H1 (cell line): ENCODE data around the gene DCAF16. TPM values are rescaled to one million over a fixed set of nuclear protein-coding genes. Genes with fewer than 3 reads are reported as not detected.

ENCODE experiments used
- CTCF ChIA-PET: fragments of 300-600 bp; sonication (Branson Sonifier 250); formaldehyde crosslinking; loops from one replicate; lab custom pipeline; 2021; ENCODE audit not compliant: partially characterized antibody; lab: Charles Lee
- POLR2A ChIA-PET: fragments of 300-600 bp; sonication (Branson Sonifier 250); formaldehyde crosslinking; loops from one replicate; lab custom pipeline; 2021; ENCODE audit warnings: inconsistent platforms; ENCODE audit not compliant: partially characterized antibody; lab: Charles Lee
- DNase-seq, 2 experiments: peaks; one replicate each; pipeline versions ENCODE4 v3.0.0 to v3.0.0-alpha.2; 2010 to 2022; ENCODE audit warnings: low spot score in 2 of 2, low read depth in 1 of 2, mixed read lengths in 1 of 2
- FAIRE-seq: peaks from 2 replicates; lab custom pipeline; 2011; peaks lifted over from hg19 to GRCh38; lab: Jason Lieb, UNC
- H2AFZ ChIP-seq: 2 replicates; pipeline ENCODE4 v1.8.1; 2012; ENCODE audit warnings: low read length, inconsistent platforms
- H2AK5ac ChIP-seq: 2 replicates; pipeline ENCODE4 v1.6.1; 2013; ENCODE audit warnings: low read depth, low read length
- H2BK120ac ChIP-seq: replicated peaks from 2 replicates; pipeline ENCODE3; 2013; ENCODE audit warnings: low read depth, low read length, inconsistent platforms
- H2BK12ac ChIP-seq: 2 replicates; pipeline ENCODE4 v1.6.1; 2013; ENCODE audit warnings: low read depth, low read length
- H2BK15ac ChIP-seq: 2 replicates; pipeline ENCODE4 v1.6.1; 2013; ENCODE audit warnings: low read length
- H2BK20ac ChIP-seq: 2 replicates; pipeline ENCODE4 v1.6.1; 2013; ENCODE audit warnings: low read length
- H2BK5ac ChIP-seq: 2 replicates; pipeline ENCODE4 v1.6.1; 2013; ENCODE audit warnings: low read depth, low read length
- H3K14ac ChIP-seq: 2 replicates; pipeline ENCODE4 v1.6.1; 2013; ENCODE audit warnings: inconsistent platforms; ENCODE audit not compliant: insufficient read length
- H3K18ac ChIP-seq: 2 replicates; pipeline ENCODE4 v1.6.1; 2013; ENCODE audit warnings: low read length; ENCODE audit errors: extremely low read depth
- H3K23ac ChIP-seq: 2 replicates; pipeline ENCODE4 v1.6.1; 2013; ENCODE audit warnings: inconsistent platforms; ENCODE audit not compliant: insufficient read length
- H3K23me2 ChIP-seq: 2 replicates; pipeline ENCODE4 v1.6.1; 2013; ENCODE audit warnings: low read depth, low read length
- H3K27ac ChIP-seq: 2 replicates; pipeline ENCODE4 v1.6.1; 2011; ENCODE audit warnings: low read depth, low read length, inconsistent platforms
- H3K27me3 ChIP-seq, 4 experiments: replicated peaks in 1 of 4; 1 replicate in 1 of 4; 2 replicates in 3 of 4; pipeline versions ENCODE4 v1.6.1 to v1.8.1; 2011 to 2013; ENCODE audit warnings: low read length in 3 of 4, mild to moderate bottlenecking in 3 of 4, inconsistent platforms in 2 of 4, mixed read lengths in 2 of 4, moderate library complexity in 1 of 4; ENCODE audit not compliant: control insufficient read depth in 3 of 4, insufficient read depth in 3 of 4; ENCODE audit errors: extremely low read depth in 1 of 4
- H3K36me3 ChIP-seq, 4 experiments: 2 replicates each; pipeline versions ENCODE4 v1.6.1 to v1.8.1; 2011 to 2013; ENCODE audit warnings: mild to moderate bottlenecking in 4 of 4, low read length in 3 of 4, moderate library complexity in 2 of 4, control low read depth in 1 of 4, inconsistent platforms in 1 of 4; ENCODE audit not compliant: insufficient read depth in 4 of 4, control insufficient read depth in 2 of 4
- H3K4ac ChIP-seq: replicated peaks from 2 replicates; pipeline ENCODE3; 2013; ENCODE audit warnings: low read length, low read depth, mixed read lengths, inconsistent platforms; ENCODE audit not compliant: insufficient read length
- H3K4me1 ChIP-seq, 4 experiments: replicated peaks in 1 of 4; 1 replicate in 1 of 4; 2 replicates in 3 of 4; pipeline versions ENCODE4 v1.6.1 to v1.8.1; 2011 to 2013; ENCODE audit warnings: low read length in 3 of 4, inconsistent platforms in 2 of 4, mixed read lengths in 1 of 4; ENCODE audit not compliant: insufficient read depth in 4 of 4, control insufficient read depth in 3 of 4
- H3K4me2 ChIP-seq, 2 experiments: 2 replicates each; pipeline versions ENCODE4 v1.6.1 to v1.8.1; 2011 to 2013; ENCODE audit warnings: low read depth in 2 of 2, low read length in 2 of 2, control low read depth in 1 of 2, inconsistent platforms in 1 of 2, mild to moderate bottlenecking in 1 of 2; ENCODE audit not compliant: insufficient read depth in 1 of 2
- H3K4me3 ChIP-seq, 4 experiments: fragments of 200-600, 300-600 bp in 1 of 4; sonication (generic), shearing (Covaris generic), sonication (Bioruptor Twin) in 1 of 4; 2 replicates each; pipeline versions ENCODE4 v1.5.1 to v1.8.1; 2011 to 2016; ENCODE audit warnings: low read length in 4 of 4, low read depth in 3 of 4, control low read depth in 2 of 4, inconsistent platforms in 2 of 4, mild to moderate bottlenecking in 2 of 4, mixed read lengths in 1 of 4, moderate library complexity in 1 of 4; ENCODE audit not compliant: insufficient read depth in 2 of 4; ENCODE audit errors: extremely low read depth in 1 of 4
- H3K56ac ChIP-seq: replicated peaks from 2 replicates; pipeline ENCODE3; 2013; ENCODE audit warnings: low read depth, mild to moderate bottlenecking, mixed read lengths, low read length, inconsistent platforms; ENCODE audit not compliant: insufficient read length
- H3K79me1 ChIP-seq: 2 replicates; pipeline ENCODE4 v1.6.1; 2013; ENCODE audit warnings: low read depth, low read length, control low read depth
- H3K79me2 ChIP-seq, 2 experiments: 2 replicates each; pipeline versions ENCODE4 v1.6.1 to v1.8.1; 2012 to 2013; ENCODE audit warnings: low read length in 2 of 2, mild to moderate bottlenecking in 2 of 2, inconsistent platforms in 1 of 2; ENCODE audit not compliant: insufficient read depth in 2 of 2, control insufficient read depth in 1 of 2
- H3K9ac ChIP-seq, 4 experiments: replicated peaks in 1 of 4; 1 replicate in 1 of 4; 2 replicates in 3 of 4; pipeline versions ENCODE4 v1.6.1 to v1.8.1; 2011 to 2013; ENCODE audit warnings: low read depth in 3 of 4, low read length in 3 of 4, control low read depth in 2 of 4, mild to moderate bottlenecking in 2 of 4, moderate library complexity in 2 of 4, inconsistent platforms in 1 of 4; ENCODE audit errors: extremely low read depth in 1 of 4
- H3K9me3 ChIP-seq, 2 experiments: 2 replicates each; pipeline versions ENCODE4 v1.6.1 to v1.8.1; 2012 to 2013; ENCODE audit warnings: mild to moderate bottlenecking in 2 of 2, moderate library complexity in 2 of 2, control low read depth in 1 of 2, inconsistent platforms in 1 of 2, low read depth in 1 of 2, low read length in 1 of 2, mixed read lengths in 1 of 2; ENCODE audit not compliant: insufficient read depth in 2 of 2
- H4K20me1 ChIP-seq, 2 experiments: replicated peaks in 1 of 2; 2 replicates each; pipeline versions ENCODE3 to v1.8.1; 2011 to 2013; ENCODE audit warnings: inconsistent platforms in 2 of 2, low read length in 2 of 2, mild to moderate bottlenecking in 1 of 2; ENCODE audit not compliant: insufficient read depth in 2 of 2, control insufficient read depth in 1 of 2
- H4K5ac ChIP-seq: 2 replicates; pipeline ENCODE4 v1.6.1; 2013; ENCODE audit warnings: low read length, low read depth, mixed read lengths, inconsistent platforms; ENCODE audit not compliant: insufficient read length
- H4K8ac ChIP-seq: 2 replicates; pipeline ENCODE4 v1.8.0; 2013; ENCODE audit warnings: mild to moderate bottlenecking, moderate library complexity, low read length, inconsistent platforms; ENCODE audit not compliant: insufficient read depth; ENCODE audit errors: extremely low read depth
- H4K91ac ChIP-seq: replicated peaks from 2 replicates; pipeline ENCODE3; 2013; ENCODE audit warnings: low read length, mixed read lengths, inconsistent platforms; ENCODE audit not compliant: insufficient read length
- CBX8 ChIP-seq: fragments of 300-800, 300-1000 bp; sonication (generic); IDR thresholded peaks from 2 replicates; pipeline ENCODE4 v1.7.1; 2016; ENCODE audit warnings: low read depth, low read length, borderline replicate concordance
- CTBP2 ChIP-seq: IDR thresholded peaks from 2 replicates; pipeline ENCODE4 v1.7.0; 2011; ENCODE audit warnings: borderline replicate concordance, mild to moderate bottlenecking, moderate library complexity, mixed read lengths, low read length; ENCODE audit not compliant: insufficient read depth, insufficient read length
- FOSL1 ChIP-seq: IDR thresholded peaks from 2 replicates; pipeline ENCODE4 v1.6.1; 2011; ENCODE audit warnings: mild to moderate bottlenecking, low read depth, low read length, moderate library complexity; ENCODE audit not compliant: insufficient read depth
- HDAC6 ChIP-seq: IDR thresholded peaks from one replicate; pipeline ENCODE4 v1.7.1; 2012; ENCODE audit warnings: low read depth, mild to moderate bottlenecking, inconsistent platforms, low read length, moderate library complexity
- POLR2AphosphoS5 ChIP-seq: IDR thresholded peaks from 2 replicates; pipeline ENCODE4 v1.6.1; 2011; ENCODE audit warnings: low read depth, low read length
- RFX5 ChIP-seq: IDR thresholded peaks from 2 replicates; pipeline ENCODE4 v1.6.1; 2011; ENCODE audit warnings: low read depth, low read length, improper control_type of control experiment, borderline replicate concordance
- RXRA ChIP-seq: IDR thresholded peaks from 2 replicates; pipeline ENCODE4 v1.6.1; 2011; ENCODE audit warnings: low read depth, mild to moderate bottlenecking, low read length, moderate library complexity; ENCODE audit not compliant: insufficient read depth
- SIX5 ChIP-seq: IDR thresholded peaks from 2 replicates; pipeline ENCODE4 v1.6.1; 2011; ENCODE audit warnings: mild to moderate bottlenecking, low read depth, low read length
- SRF ChIP-seq: IDR thresholded peaks from 2 replicates; pipeline ENCODE4 v1.6.1; 2011; ENCODE audit warnings: mild to moderate bottlenecking, low read depth, low read length, moderate library complexity
- WGBS, 2 experiments: shearing (Covaris generic) in 1 of 2; methylation state at CpG; one replicate each; pipeline versions ENCODE4 v1.1.6 to v1.1.7; 2013 to 2015; ENCODE audit warnings: low lambda C conversion rate in 2 of 2, mixed read lengths in 2 of 2, inconsistent platforms in 1 of 2, low coverage in 1 of 2, missing lambda C conversion rate in 1 of 2; ENCODE audit not compliant: insufficient replicate concordance in 2 of 2, insufficient coverage in 1 of 2, insufficient read length in 1 of 2; ENCODE audit errors: extremely low coverage in 1 of 2, missing lambda C conversion rate in 1 of 2; 5-methylcytosine and 5-hydroxymethylcytosine counted together
- polyA plus RNA-seq, 7 experiments: library from polyadenylated mRNA; depleted of rRNA in 3 of 7; stranded (reverse) in 5 of 7; unstranded in 2 of 7; fragments of >200 nt in 5 of 7; fragments of 200-250 nt in 2 of 7; gene quantifications; 1 replicate in 5 of 7; 2 replicates in 1 of 7; 4 replicates in 1 of 7; pipeline versions ENCODE4 v1.2.1 to v1.2.3, GENCODE V29; 2011 to 2013; ENCODE audit warnings: missing spikeins in 2 of 7, mixed read lengths in 2 of 7
- total RNA-seq: library from RNA; stranded (reverse); fragmentation: NEBNext Ultra II Directional; extraction: Animal tissue kit (Norgen Biotek cat#: 25700); gene quantifications from 2 replicates; pipeline ENCODE4 v1.2.1, GENCODE V29; 2021
- TF ChIP-seq, protein P1 (sequence below), 3 experiments: IDR thresholded peaks; 1 replicate in 2 of 3; 2 replicates in 1 of 3; pipeline versions ENCODE4 v1.5.1 to v1.6.1; 2011; ENCODE audit warnings: low read length in 3 of 3, mild to moderate bottlenecking in 3 of 3, inconsistent platforms in 2 of 3, low read depth in 1 of 3, moderate library complexity in 1 of 3; ENCODE audit not compliant: insufficient read depth in 1 of 3; ENCODE audit errors: control extremely low read depth in 1 of 3
- TF ChIP-seq, protein P2 (sequence below): IDR thresholded peaks from 2 replicates; pipeline ENCODE4 v1.6.1; 2012; ENCODE audit warnings: inconsistent platforms

The DCAF16 gene
- total and polyA plus RNA-seq, 2 of the 8 experiments (the other 6 are each of a cell fraction or from before 2014, with no cell fraction given) = 26.5 to 55.7 TPM

DNA sequence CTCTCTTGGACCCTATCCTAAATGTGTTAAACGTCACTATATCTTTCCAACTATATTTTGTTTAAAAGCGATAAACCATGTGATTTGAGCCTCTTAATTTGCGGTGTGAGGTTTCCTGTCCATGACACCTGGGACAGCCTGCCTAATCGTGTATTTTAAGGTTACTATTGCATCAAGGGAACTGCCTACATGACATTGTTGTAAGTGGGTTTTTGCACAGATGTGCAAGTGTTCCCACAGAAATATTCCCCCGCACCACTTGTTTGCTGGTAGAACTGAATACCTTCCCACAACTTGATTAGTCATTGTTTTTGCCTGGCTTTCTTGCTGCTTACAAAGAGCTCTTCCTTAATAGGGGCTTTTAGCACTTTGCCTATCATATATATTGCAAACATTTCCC lies 24.0 kb downstream of the DCAF16 start:
- Histone ChIP-seq H2BK20ac (no peak overlapping the region), H2BK12ac (no peak overlapping the region), H3K9ac (no peak overlapping the region), H2BK5ac (no peak overlapping the region), H4K5ac (no peak overlapping the region), H3K4ac (no peak overlapping the region), H2BK15ac (no peak overlapping the region), H2AK5ac (no peak overlapping the region), H3K4me3 (no peak overlapping the region), H3K23ac (no peak overlapping the region), H3K27me3 (peaks cover 4 to 14% (median 12%) of the 10 kb centered on the region in 4 experiments), H3K27ac (no peak overlapping the region), H4K91ac (no peak overlapping the region), H3K36me3 (no peaks in the 10 kb centered on the region), H3K18ac (no peak overlapping the region), H3K79me1 (no peaks in the 10 kb centered on the region), H3K79me2 (no peaks in the 10 kb centered on the region), H3K56ac (no peak overlapping the region), H2BK120ac (no peak overlapping the region), H3K4me1 (peaks cover 0 to 2% (median 0%) of the 10 kb centered on the region in 4 experiments; a peak in 3 of 7 replicates), H3K14ac (no peak overlapping the region), H3K4me2 (no peak overlapping the region), H3K9me3 (no peaks in the 10 kb centered on the region), H2AFZ (no peak overlapping the region), H3K23me2 (peaks cover 6% of the 10 kb centered on the region; the same call in 1 of the 2 replicates), H4K20me1 (peaks cover 0 to 1% of the 10 kb centered on the region in 2 experiments), H4K8ac (no peak overlapping the region)
- 90% methylated on average over 5 of the region's 5 CpGs; no CpG with 5 or more reads in 1 of the 2 experiments for WGBS, 2 experiments
- no peak for DNase-seq
- FAIRE-seq = no peak
- ChIA-PET CTCF (interaction anchor here (0.5 to 1.4 kb wide), 4 partner anchors 9 to 1022 kb away, joined by 3 to 5 read pairs (median 3); no protein-coding TSS in a partner anchor), POLR2A (no interaction called here)
- TF ChIP-seq RFX5 (no peak), RXRA (no peak), FOSL1 (no peak), HDAC6 (no peak), SIX5 (no peak), CBX8 (no peak), CTBP2 (no peak), POLR2AphosphoS5 (no peak), SRF (no peak)
- TF ChIP-seq, protein P1, sequence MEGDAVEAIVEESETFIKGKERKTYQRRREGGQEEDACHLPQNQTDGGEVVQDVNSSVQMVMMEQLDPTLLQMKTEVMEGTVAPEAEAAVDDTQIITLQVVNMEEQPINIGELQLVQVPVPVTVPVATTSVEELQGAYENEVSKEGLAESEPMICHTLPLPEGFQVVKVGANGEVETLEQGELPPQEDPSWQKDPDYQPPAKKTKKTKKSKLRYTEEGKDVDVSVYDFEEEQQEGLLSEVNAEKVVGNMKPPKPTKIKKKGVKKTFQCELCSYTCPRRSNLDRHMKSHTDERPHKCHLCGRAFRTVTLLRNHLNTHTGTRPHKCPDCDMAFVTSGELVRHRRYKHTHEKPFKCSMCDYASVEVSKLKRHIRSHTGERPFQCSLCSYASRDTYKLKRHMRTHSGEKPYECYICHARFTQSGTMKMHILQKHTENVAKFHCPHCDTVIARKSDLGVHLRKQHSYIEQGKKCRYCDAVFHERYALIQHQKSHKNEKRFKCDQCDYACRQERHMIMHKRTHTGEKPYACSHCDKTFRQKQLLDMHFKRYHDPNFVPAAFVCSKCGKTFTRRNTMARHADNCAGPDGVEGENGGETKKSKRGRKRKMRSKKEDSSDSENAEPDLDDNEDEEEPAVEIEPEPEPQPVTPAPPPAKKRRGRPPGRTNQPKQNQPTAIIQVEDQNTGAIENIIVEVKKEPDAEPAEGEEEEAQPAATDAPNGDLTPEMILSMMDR (IDR thresholded peaks at IDR 0.05; ENCODE audit: control extremely low read depth in 1 of 3, insufficient read depth in 1 of 3, low read depth in 1 of 3, low read length in 3 of 3) = no peak
- TF ChIP-seq, protein P2, sequence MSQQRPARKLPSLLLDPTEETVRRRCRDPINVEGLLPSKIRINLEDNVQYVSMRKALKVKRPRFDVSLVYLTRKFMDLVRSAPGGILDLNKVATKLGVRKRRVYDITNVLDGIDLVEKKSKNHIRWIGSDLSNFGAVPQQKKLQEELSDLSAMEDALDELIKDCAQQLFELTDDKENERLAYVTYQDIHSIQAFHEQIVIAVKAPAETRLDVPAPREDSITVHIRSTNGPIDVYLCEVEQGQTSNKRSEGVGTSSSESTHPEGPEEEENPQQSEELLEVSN = no peak
